Pancreas (tissue), 10 donors: ENCODE measurements around the gene BCORL1. TPM values are rescaled to one million over a fixed set of nuclear protein-coding genes. Genes with fewer than 3 reads are reported as not detected.

Source experiments
- ATAC-seq, 4 donors: fragments of 200-7000 bp; cut with Tn5 transposase; one replicate each; pipeline versions ENCODE4 v1.8.0 to v1.9.1; 2020; ENCODE audit warnings: mild to moderate bottlenecking in 4 of 4, moderate library complexity in 4 of 4
- DNase-seq, 6 donors: peaks; one replicate each; pipeline ENCODE4 v3.0.0-alpha.2; 2020
- FAIRE-seq: peaks from 2 replicates; lab custom pipeline; 2012; peaks lifted over from hg19 to GRCh38; lab: Jason Lieb, UNC
- H3K27ac ChIP-seq, 4 donors: fragments of 200-600 bp; sonication (generic); 1 replicate in 3 of 4; 2 replicates in 1 of 4; pipeline versions ENCODE4 v1.5.0 to v1.8.0; 2020
- H3K27me3 ChIP-seq, 4 donors: fragments of 200-600 bp; one replicate each; pipeline ENCODE4 v1.8.0; 2021
- H3K36me3 ChIP-seq, 3 donors: fragments of 200-600 bp; sonication (generic) in 1 of 3; one replicate each; pipeline versions ENCODE4 v1.5.0 to v1.8.0; 2020 to 2021
- H3K4me1 ChIP-seq, 3 donors: fragments of 200-600 bp; one replicate each; pipeline ENCODE4 v1.8.0; 2021
- H3K4me3 ChIP-seq, 4 donors: fragments of 200-600 bp; sonication (generic) in 2 of 4; one replicate each; pipeline versions ENCODE4 v1.5.0 to v1.8.0; 2020 to 2021
- H3K9me3 ChIP-seq, 4 donors: fragments of 200-600 bp; one replicate each; pipeline ENCODE4 v1.8.0; 2021
- CTCF ChIP-seq, 4 donors: fragments of 200-600 bp; sonication (generic) in 3 of 4; IDR thresholded peaks; one replicate each; pipeline versions ENCODE4 v1.5.0 to v1.8.0; 2021; ENCODE audit warnings: antibody characterized with exemption in 4 of 4
- WGBS, 2 donors: extraction: QIAGEN DNeasy Blood & Tissue Kit; methylation state at CpG; one replicate each; pipeline ENCODE4 v1.1.7; 2013; 5-methylcytosine and 5-hydroxymethylcytosine counted together
- intact Hi-C, 3 donors: fragments of 100-400 bp; cut with DNase I; formaldehyde crosslinking; loops; one replicate each; pipeline versions ENCODE4 v1.11.1 to v1.14.2; 2022
- polyA plus RNA-seq, 2 donors: library from polyadenylated mRNA; stranded (reverse); fragments of 200-250 nt; gene quantifications; one replicate each; pipeline ENCODE4 v1.2.3, GENCODE V29; 2013
- total RNA-seq, 6 donors: library from RNA; stranded (reverse); fragmentation: NEBNext Ultra II Directional in 4 of 6; extraction: Animal tissue kit (Norgen Biotek cat#: 25700) in 4 of 6; gene quantifications; one replicate each; pipeline versions ENCODE4 v1.2.1 to v1.2.4, GENCODE V29; 2021 to 2023
- donor health status: healthy with polysubstance abuse.
- donor health status: DM: no; HTN: no; CAD: no; lungs with moderate emphysema.
- donor health status: DM: no; HTN: no; CAD: no.
- donor health status: control.
- donor health status: control.
- donor health status: Bipolar disorder and iron deficiency.
- donor health status: DM: yes; HTN: yes; CAD: no.
- donor health status: DM: no; HTN: no; CAD: no.
- donor health status: DM: no; HTN: no; CAD: no.
- donor health status: DM: yes; HTN: yes; CAD: no.

Gene BCORL1
- total and polyA plus RNA-seq, 8 donors, result 1.7 to 11.1 (median 5.6) TPM

GRCh38 chrX:130002541-130002940, 20.1 kb downstream of the BCORL1 start:
- H3K36me3 ChIP-seq, result no peaks in the 10 kb centered on the region
- H3K27ac ChIP-seq, result no peak overlapping the region
- no peak for ATAC-seq
- no peak for TF ChIP-seq CTCF (IDR thresholded peaks at IDR 0.05)
- H3K4me3 ChIP-seq, result no peak overlapping the region
- no peaks in the 10 kb centered on the region for H3K4me1 ChIP-seq
- H3K27me3 ChIP-seq, result no peaks in the 10 kb centered on the region
- no peak for FAIRE-seq
- no peak for DNase-seq
- 69 to 71% methylated on average over 1 of the region's 1 CpG for WGBS, 2 donors
- intact Hi-C loops, result no loop called here
- no peaks in the 10 kb centered on the region for H3K9me3 ChIP-seq

GRCh38 chrX:130005089-130005807, 22.8 kb downstream of the BCORL1 start:
- WGBS, 2 donors, result 83 to 85% methylated on average over 13 of the region's 13 CpGs
- DNase-seq (no peak), FAIRE-seq (no peak), ATAC-seq (no peak)
- H3K27ac ChIP-seq, result no peak overlapping the region
- intact Hi-C loops, result no loop called here
- no peak overlapping the region for H3K4me3 ChIP-seq
- no peaks in the 10 kb centered on the region for H3K4me1 ChIP-seq
- H3K9me3 ChIP-seq, result no peaks in the 10 kb centered on the region
- no peak for TF ChIP-seq CTCF (IDR thresholded peaks at IDR 0.05)
- no peaks in the 10 kb centered on the region for H3K27me3 ChIP-seq
- H3K36me3 ChIP-seq, result no peaks in the 10 kb centered on the region

GRCh38 chrX:130009658-130010223, 27.3 kb downstream of the BCORL1 start:
- intact Hi-C loops, result no loop called here
- H3K27me3 ChIP-seq, result no peaks in the 10 kb centered on the region
- no peaks in the 10 kb centered on the region for H3K9me3 ChIP-seq
- no peak for FAIRE-seq
- DNase-seq, result no peak
- ATAC-seq, result no peak
- TF ChIP-seq CTCF (IDR thresholded peaks at IDR 0.05), result no peak
- H3K4me1 ChIP-seq, result no peaks in the 10 kb centered on the region
- H3K4me3 ChIP-seq, result no peak overlapping the region
- H3K36me3 ChIP-seq, result no peaks in the 10 kb centered on the region
- WGBS, 2 donors, result 71 to 87% methylated on average over 10 of the region's 10 CpGs
- H3K27ac ChIP-seq, result no peak overlapping the region

- Histone ChIP-seq H3K4me3 (no peak overlapping the region), H3K27ac (no peak overlapping the region), H3K36me3 (no peaks in the 10 kb centered on the region), H3K27me3 (no peaks in the 10 kb centered on the region), H3K9me3 (no peaks in the 10 kb centered on the region), H3K4me1 (no peaks in the 10 kb centered on the region)
- 79 to 87% methylated on average over 10 of the region's 10 CpGs for WGBS, 2 donors
- intact Hi-C loops, result no loop called here
- no peak for ATAC-seq
- no peak for DNase-seq
- no peak for TF ChIP-seq CTCF (IDR thresholded peaks at IDR 0.05)
- no peak for FAIRE-seq
Measured at GRCh38 chrX:130012683-130013082, 30.2 kb downstream of the BCORL1 start.

GRCh38 chrX:130013661-130014060, 31.2 kb downstream of the BCORL1 start:
- Histone ChIP-seq H3K27me3 (no peaks in the 10 kb centered on the region), H3K4me1 (no peaks in the 10 kb centered on the region), H3K4me3 (no peak overlapping the region), H3K27ac (no peak overlapping the region), H3K36me3 (no peaks in the 10 kb centered on the region), H3K9me3 (no peaks in the 10 kb centered on the region)
- 85 to 90% methylated on average over 14 of the region's 14 CpGs for WGBS, 2 donors
- intact Hi-C loops, result no loop called here
- DNase-seq, result no peak
- FAIRE-seq, result no peak
- no peak for ATAC-seq
- TF ChIP-seq CTCF (IDR thresholded peaks at IDR 0.05), result no peak
